Lower leg skin (tissue), 4 donors: ENCODE results near the gene FAM184A. TPM values are rescaled to one million over a fixed set of nuclear protein-coding genes. Genes with fewer than 3 reads are reported as not detected.

Source experiments
- DNase-seq, 2 donors: peaks; one replicate each; pipeline ENCODE4 v3.0.0-alpha.2; 2019; ENCODE audit warnings: low spot score in 2 of 2
- H3K4me3 ChIP-seq: fragments of 200-600 bp; sonication (generic); 2 replicates; pipeline ENCODE4 v1.5.1; 2017; ENCODE audit warnings: mild to moderate bottlenecking, low read depth; ENCODE audit not compliant: poor library complexity, severe bottlenecking
- POLR2A ChIP-seq, 2 donors: fragments of 450-650 bp; IDR thresholded peaks; one replicate each; pipeline ENCODE4 v1.6.1; 2016 to 2017; ENCODE audit warnings: antibody characterized with exemption in 2 of 2, mild to moderate bottlenecking in 1 of 2, moderate library complexity in 1 of 2
- WGBS, 2 donors: methylation state at CpG; one replicate each; pipeline ENCODE4 v1.1.5; 2018; 5-methylcytosine and 5-hydroxymethylcytosine counted together
- intact Hi-C: fragments of 100-400 bp; cut with DNase I; formaldehyde crosslinking; loops from one replicate; pipeline ENCODE4 v1.15.0; 2023; ENCODE audit warnings: low total_unique reads
- total RNA-seq, 4 donors: library from RNA; depleted of rRNA; stranded (reverse); fragments of >200 nt; gene quantifications; one replicate each; pipeline ENCODE4 v1.1.0, GENCODE V29; 2016
- TF ChIP-seq, protein P1 (sequence below), 3 donors: fragments of 450-650 bp; IDR thresholded peaks; one replicate each; pipeline ENCODE4 v1.5.1; 2016; ENCODE audit warnings: antibody characterized with exemption in 3 of 3, mild to moderate bottlenecking in 3 of 3, moderate library complexity in 2 of 3

Gene FAM184A
- total RNA-seq, 4 donors from 2014 or later = 0.57 to 3.4 (median 1.4) TPM

DNA sequence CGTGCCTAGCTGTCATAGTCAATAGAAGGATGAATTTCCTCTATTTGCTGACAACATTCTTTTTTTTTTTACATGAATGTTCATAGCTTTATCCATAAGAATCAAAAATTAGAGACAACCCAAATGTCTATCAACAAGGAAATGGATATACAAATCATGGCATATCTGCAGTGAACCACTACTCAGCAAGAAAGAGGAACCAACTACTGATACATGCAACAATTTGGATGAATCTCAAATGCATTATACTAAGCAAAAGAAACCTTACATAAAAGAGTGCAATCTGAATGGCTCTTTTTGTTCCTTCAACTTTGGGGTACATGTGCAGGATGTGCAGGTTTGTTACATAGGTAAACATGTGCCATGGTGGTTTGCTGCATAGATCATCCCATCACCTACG, 125.8 kb downstream of the FAM184A start:
- TF ChIP-seq POLR2A (IDR thresholded peaks at IDR 0.05) = no peak
- TF ChIP-seq, protein P1, sequence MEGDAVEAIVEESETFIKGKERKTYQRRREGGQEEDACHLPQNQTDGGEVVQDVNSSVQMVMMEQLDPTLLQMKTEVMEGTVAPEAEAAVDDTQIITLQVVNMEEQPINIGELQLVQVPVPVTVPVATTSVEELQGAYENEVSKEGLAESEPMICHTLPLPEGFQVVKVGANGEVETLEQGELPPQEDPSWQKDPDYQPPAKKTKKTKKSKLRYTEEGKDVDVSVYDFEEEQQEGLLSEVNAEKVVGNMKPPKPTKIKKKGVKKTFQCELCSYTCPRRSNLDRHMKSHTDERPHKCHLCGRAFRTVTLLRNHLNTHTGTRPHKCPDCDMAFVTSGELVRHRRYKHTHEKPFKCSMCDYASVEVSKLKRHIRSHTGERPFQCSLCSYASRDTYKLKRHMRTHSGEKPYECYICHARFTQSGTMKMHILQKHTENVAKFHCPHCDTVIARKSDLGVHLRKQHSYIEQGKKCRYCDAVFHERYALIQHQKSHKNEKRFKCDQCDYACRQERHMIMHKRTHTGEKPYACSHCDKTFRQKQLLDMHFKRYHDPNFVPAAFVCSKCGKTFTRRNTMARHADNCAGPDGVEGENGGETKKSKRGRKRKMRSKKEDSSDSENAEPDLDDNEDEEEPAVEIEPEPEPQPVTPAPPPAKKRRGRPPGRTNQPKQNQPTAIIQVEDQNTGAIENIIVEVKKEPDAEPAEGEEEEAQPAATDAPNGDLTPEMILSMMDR (IDR thresholded peaks at IDR 0.05) = no peak

DNA sequence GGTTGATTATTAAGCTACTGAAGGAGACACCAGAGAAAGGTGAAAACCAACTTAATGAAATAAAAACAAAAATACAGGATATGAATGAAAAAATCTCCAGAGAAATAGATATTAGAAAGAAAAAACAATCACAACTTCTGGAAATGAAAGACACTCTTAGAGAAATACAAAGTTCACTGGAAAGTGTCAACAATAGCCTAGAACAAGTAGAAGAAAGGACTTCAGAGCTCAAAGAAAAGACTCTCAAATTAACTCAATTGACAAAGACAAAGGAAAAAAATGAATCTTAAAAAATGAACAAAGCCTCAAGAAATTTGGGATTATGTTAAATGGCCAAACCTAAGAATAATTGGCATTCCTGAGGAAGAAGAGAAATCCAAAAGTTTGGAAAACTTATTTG, 133.2 kb downstream of the FAM184A start:
- intact Hi-C loops = no loop called here
- H3K4me3 ChIP-seq = no peak overlapping the region
- DNase-seq = no peak
- no peak for TF ChIP-seq POLR2A (IDR thresholded peaks at IDR 0.05)

More for the DNA sequence above, 125.8 kb downstream of the FAM184A start:
- WGBS, 2 donors = 94 to 100% methylated on average over 2 of the region's 2 CpGs
- no peak for DNase-seq
- intact Hi-C loops = no loop called here
- no peak overlapping the region for H3K4me3 ChIP-seq

DNA sequence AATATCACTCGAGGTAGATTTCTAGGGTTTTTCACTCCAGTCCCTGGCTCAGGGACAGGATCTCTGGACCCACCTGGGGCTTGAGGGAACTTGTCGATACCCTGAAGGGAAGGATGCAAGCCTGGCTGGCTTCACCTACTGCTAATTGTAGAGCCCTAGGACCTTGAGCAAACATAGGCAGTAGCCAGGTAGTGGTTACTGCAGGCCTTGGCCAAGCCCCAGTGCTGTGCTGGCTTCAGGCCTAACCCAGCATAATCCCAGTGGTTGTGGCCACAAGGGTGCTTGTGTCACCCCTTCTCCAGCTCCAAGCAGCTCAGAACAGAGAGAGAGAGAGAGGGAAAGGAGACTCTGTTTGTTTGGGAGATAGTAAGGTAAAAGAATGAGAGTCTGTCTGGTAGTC, 137.7 kb downstream of the FAM184A start:
- no peak for DNase-seq
- 49 to 79% methylated on average over 2 of the region's 2 CpGs for WGBS, 2 donors
- TF ChIP-seq POLR2A (IDR thresholded peaks at IDR 0.05) = no peak
- TF ChIP-seq, protein P1 (IDR thresholded peaks at IDR 0.05) = no peak
- intact Hi-C loops = no loop called here
- H3K4me3 ChIP-seq = no peak overlapping the region

DNA sequence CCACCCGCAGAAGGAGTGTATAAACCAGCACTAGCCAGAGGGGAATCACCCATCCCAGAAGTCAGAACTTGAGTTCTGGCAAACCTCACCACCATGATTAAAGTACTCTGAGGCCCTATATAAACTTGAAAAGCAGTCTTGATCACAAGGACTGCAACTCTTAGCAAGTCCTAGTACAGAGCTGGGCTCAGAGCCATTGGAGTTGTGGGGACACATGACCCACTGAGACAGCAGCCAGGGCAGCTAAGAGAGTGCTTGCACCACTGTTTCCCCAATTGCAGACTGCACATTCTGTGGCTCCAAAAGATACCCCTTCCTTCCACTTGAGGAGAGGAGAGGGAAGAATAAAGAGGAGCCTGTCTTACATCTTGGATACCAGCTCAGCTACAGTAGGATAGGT, 138.8 kb downstream of the FAM184A start:
- H3K4me3 ChIP-seq = no peak overlapping the region
- no peak for DNase-seq
- 92 to 100% methylated on average over 1 of the region's 1 CpG for WGBS, 2 donors
- TF ChIP-seq, protein P1 (IDR thresholded peaks at IDR 0.05) = no peak
- no peak for TF ChIP-seq POLR2A (IDR thresholded peaks at IDR 0.05)
- intact Hi-C loops = no loop called here

DNA sequence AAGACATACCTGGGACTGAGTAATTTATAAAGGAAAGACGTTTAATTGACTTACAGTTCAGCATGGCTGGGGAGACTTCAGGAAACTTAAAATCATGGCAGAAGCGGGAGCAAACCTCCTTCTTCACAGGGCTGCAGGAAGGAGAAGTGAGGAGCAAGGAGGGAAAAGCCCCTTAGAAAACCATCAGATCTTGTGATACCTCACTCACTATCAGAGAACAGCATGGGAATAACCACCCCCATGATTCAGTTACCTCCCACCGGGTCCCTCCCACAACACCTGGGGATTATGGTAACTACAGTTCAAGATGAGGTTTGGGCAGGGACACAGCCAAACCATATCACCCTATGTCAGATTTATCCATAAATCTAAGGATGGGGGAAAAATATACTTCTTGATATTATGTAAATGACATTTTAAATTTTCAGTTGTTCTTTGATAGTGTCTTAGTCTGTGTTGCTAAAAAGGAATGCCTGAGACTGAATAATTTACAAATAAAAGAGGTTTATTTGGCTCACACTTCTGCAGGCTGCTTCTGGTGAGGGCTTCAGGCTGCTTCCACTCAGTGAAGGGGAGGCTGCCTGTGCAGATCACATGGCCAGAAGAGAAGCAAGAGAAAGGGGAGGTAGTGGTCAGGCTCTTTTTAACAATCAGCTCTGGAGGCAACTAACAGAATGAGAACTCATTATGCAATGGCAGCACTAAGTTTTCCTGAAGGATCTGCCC, 142.3 kb downstream of the FAM184A start:
- no peak for DNase-seq
- H3K4me3 ChIP-seq = no peak overlapping the region
- intact Hi-C loops = no loop called here
- WGBS, 2 donors = 78 to 84% methylated on average over 3 of the region's 3 CpGs
- no peak for TF ChIP-seq POLR2A (IDR thresholded peaks at IDR 0.05)
- TF ChIP-seq, protein P1 (IDR thresholded peaks at IDR 0.05) = no peak

DNA sequence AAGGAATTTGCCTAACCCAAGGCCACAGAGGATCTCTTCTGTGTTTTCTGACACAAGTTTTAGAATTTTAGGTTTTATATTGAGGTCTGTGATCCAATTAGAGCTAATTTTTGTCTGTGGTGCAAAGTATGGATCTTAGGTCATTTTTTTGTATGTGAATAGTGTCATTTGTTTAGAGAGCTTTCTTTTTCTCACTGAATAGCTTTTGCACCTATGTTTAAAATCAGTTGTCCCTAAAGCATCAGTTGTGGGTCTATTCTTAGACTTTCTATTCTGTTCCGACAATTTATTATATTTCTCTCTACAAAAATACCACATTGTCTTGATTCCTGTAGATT, 143.2 kb downstream of the FAM184A start:
- 17 to 53% methylated on average over 1 of the region's 1 CpG for WGBS, 2 donors
- intact Hi-C loops = no loop called here

More for the DNA sequence above, 143.2 kb downstream of the FAM184A start:
- H3K4me3 ChIP-seq = peak overlapping the region; percentile 93
- DNase-seq = no peak
- no peak for TF ChIP-seq POLR2A (IDR thresholded peaks at IDR 0.05)
- TF ChIP-seq, protein P1 (IDR thresholded peaks at IDR 0.05) = no peak
